Neural crest cell (in vitro differentiated cells): Measurements from ENCODE around the gene USP30. TPM values are rescaled to one million over a fixed set of nuclear protein-coding genes. Genes with fewer than 3 reads are reported as not detected.
A peak's percentile ranks its signal among the peaks of the same experiment; 100 is the strongest.

Experiments used
- DNase-seq: peaks from one replicate; pipeline ENCODE4 v3.0.0; 2021; ENCODE audit warnings: low read depth, mixed read lengths, low spot score
- H3K27ac Mint-ChIP-seq: one replicate; pipeline ENCODE4 v1.8.0; 2021; ENCODE audit warnings: mild to moderate bottlenecking, mixed read lengths; ENCODE audit not compliant: unreplicated experiment
- H3K27me3 Mint-ChIP-seq: 2 replicates; pipeline ENCODE4 v1.8.0; 2021; ENCODE audit warnings: low read depth, mild to moderate bottlenecking, mixed read lengths
- H3K36me3 Mint-ChIP-seq: 2 replicates; pipeline ENCODE4 v1.8.0; 2021; ENCODE audit warnings: low read depth, mild to moderate bottlenecking, mixed read lengths
- H3K4me1 Mint-ChIP-seq: 2 replicates; pipeline ENCODE4 v1.8.0; 2021; ENCODE audit warnings: mixed read lengths
- H3K4me3 Mint-ChIP-seq: one replicate; pipeline ENCODE4 v1.8.0; 2021; ENCODE audit warnings: mild to moderate bottlenecking, mixed read lengths
- H3K9me3 Mint-ChIP-seq: 2 replicates; pipeline ENCODE4 v1.8.0; 2021; ENCODE audit warnings: mixed read lengths
- total RNA-seq: library from RNA; stranded (reverse); gene quantifications from 2 replicates; pipeline ENCODE4 v1.2.1, GENCODE V29; 2021
- TF ChIP-seq, protein P1 (sequence below): fragments of 200-600 bp; sonication (generic); conservative IDR thresholded peaks from 2 replicates; pipeline ENCODE4 v1.5.0; 2021; ENCODE audit warnings: antibody characterized with exemption, mild to moderate bottlenecking

The USP30 gene
- total RNA-seq, 1 donor from 2014 or later = 20.9 TPM

DNA sequence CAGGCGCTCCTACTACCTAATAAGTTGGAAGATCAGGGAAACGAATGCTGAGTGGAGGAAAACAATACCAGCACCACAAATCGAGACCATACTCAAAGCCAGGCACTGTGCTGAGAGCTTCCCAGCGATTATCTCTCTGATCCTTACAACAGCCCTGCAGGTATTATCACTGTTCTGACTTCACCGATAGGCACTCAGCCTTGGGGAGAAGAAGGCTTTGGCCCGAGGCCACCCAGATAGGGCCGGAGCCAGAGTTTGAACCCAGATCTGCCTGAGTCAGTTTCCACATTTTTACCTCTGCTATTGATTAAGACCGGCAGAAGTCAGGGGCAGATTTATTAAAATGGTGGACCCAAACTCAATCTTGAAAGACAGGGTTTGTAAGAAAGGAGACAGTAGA is 36.4 kb upstream of the USP30 start:
- H3K36me3 Mint-ChIP-seq = no peaks in the 10 kb centered on the region
- no peak for DNase-seq
- no peaks in the 10 kb centered on the region for H3K9me3 Mint-ChIP-seq
- no peak overlapping the region for H3K4me3 Mint-ChIP-seq
- peaks cover 53% of the 10 kb centered on the region for H3K27me3 Mint-ChIP-seq
- H3K4me1 Mint-ChIP-seq = peaks cover 5% of the 10 kb centered on the region
- TF ChIP-seq, protein P1, sequence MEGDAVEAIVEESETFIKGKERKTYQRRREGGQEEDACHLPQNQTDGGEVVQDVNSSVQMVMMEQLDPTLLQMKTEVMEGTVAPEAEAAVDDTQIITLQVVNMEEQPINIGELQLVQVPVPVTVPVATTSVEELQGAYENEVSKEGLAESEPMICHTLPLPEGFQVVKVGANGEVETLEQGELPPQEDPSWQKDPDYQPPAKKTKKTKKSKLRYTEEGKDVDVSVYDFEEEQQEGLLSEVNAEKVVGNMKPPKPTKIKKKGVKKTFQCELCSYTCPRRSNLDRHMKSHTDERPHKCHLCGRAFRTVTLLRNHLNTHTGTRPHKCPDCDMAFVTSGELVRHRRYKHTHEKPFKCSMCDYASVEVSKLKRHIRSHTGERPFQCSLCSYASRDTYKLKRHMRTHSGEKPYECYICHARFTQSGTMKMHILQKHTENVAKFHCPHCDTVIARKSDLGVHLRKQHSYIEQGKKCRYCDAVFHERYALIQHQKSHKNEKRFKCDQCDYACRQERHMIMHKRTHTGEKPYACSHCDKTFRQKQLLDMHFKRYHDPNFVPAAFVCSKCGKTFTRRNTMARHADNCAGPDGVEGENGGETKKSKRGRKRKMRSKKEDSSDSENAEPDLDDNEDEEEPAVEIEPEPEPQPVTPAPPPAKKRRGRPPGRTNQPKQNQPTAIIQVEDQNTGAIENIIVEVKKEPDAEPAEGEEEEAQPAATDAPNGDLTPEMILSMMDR = no peak
- H3K27ac Mint-ChIP-seq = no peak overlapping the region

DNA sequence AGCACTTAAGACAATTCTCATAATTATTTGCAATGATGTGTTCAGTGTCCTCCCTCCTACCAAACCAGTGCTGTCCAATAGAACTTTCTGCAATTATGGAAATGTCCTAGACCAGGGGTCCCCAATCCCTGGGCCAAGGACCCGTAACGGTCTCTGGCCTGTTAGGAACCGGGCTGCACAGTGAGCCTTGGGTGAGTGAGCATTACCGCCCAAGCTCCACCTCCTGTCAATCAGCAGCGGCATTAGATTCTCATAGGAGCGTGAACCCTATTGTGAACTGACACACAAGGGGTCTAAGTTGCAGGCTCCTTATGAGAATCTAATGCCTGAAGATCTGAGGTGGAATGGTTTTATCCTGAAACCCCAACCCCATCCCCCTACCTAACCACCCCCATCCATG is 35.4 kb upstream of the USP30 start:
- no peak overlapping the region for H3K4me3 Mint-ChIP-seq
- no peaks in the 10 kb centered on the region for H3K36me3 Mint-ChIP-seq
- H3K9me3 Mint-ChIP-seq = no peaks in the 10 kb centered on the region
- TF ChIP-seq, protein P1 = no peak
- no peak overlapping the region for H3K27ac Mint-ChIP-seq
- H3K27me3 Mint-ChIP-seq = peaks cover 44% of the 10 kb centered on the region
- no peak for DNase-seq
- H3K4me1 Mint-ChIP-seq = peaks cover 7% of the 10 kb centered on the region

DNA sequence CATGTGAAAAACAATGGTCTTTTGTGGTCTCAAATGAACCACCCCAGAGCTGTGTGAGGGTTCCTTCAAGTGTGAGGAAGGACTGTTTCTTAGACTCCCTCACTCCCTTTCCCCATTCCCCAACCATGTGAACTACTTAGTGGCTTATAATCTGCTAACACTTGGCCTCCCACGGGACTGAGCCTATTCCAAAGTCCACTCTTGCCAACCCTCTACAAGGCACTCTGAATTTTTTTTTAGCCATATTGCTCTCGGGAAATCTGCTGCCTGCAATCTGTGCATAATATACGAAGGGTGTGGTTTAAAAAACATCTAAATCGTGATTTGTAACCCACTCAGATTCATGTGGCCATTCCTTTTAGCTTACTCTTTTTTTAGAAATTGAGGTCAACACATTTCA is 34.1 kb upstream of the USP30 start:
- Mint-ChIP-seq H3K4me1 (peaks cover 7% of the 10 kb centered on the region), H3K36me3 (no peaks in the 10 kb centered on the region), H3K27ac (no peak overlapping the region), H3K9me3 (no peaks in the 10 kb centered on the region), H3K27me3 (peaks cover 39% of the 10 kb centered on the region), H3K4me3 (no peak overlapping the region)
- TF ChIP-seq, protein P1 = no peak
- DNase-seq = no peak

DNA sequence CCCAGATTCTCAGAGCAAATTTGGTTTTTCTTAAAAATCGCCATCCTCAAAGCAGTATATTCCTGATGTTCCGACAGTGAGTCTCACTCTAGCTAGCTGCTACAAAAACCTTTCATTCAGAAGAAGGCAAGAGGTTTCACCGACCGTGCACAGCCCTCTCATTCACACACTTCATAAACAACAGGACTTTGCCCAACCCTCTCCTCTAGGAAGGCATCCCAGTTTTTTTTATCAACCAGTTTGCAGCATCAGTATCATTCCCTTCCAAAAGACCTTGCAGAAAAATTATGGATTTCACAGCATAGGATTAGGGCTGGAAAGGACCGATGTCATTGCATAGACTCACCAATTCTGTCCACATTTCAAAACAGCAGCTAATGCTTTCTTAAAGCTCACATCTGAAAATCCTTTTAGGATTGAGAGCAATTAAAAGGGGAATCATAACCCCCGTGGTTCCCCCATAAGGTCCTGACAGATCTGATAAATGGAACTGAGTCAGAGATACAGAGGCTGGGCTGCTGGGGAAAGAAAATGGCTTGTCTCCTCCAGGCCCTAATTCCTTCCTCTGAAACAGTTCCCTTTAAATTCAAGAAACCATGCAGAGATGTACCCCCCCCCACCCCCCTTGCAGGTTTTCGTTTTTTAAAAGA is 32.1 kb upstream of the USP30 start:
- peak overlapping the region; percentile 44 for H3K4me3 Mint-ChIP-seq
- no peaks in the 10 kb centered on the region for H3K36me3 Mint-ChIP-seq
- no peaks in the 10 kb centered on the region for H3K9me3 Mint-ChIP-seq
- H3K27ac Mint-ChIP-seq = no peak overlapping the region
- peaks cover 26% of the 10 kb centered on the region for H3K27me3 Mint-ChIP-seq
- TF ChIP-seq, protein P1 = no peak
- no peak for DNase-seq
- peaks cover 7% of the 10 kb centered on the region for H3K4me1 Mint-ChIP-seq

DNA sequence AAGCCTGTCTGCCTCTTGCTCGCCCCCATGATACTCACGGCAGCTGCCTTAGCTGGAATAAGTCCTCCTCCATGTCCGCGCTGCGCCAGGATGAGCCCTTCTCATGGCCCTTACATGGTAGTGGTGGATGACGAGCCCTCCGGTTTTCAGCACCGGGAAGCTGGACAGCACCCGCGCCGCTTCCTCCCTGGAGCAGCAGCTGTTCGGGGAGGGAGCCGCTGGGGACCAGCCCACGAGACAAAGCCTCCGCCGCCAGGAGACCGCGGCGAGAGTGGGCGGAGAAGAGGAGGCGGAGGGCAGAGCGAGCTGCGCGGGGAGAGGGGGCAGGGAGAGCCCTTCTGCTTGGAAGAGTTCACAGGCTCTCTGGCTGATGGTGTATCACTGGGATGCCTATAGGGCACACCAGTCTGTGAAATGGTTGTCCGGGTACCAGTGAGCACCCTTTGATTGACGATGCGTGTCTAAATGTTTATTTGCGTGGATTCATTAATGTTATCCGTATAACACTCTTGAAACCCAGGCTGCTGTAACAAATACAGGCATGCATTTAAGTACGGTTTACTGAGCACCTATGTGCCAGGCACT is 31.5 kb upstream of the USP30 start, which contains the start of gene SVOP:
Gene SVOP, minus strand, starts transcription at position 273 of the 585 bp plus-strand sequence. Its CDS starts 200 bp downstream, at position 73.
- TF ChIP-seq, protein P1 = no peak
- peak; percentile 92 for DNase-seq
- no peak within 1 kb of the TSS for H3K27ac Mint-ChIP-seq
- H3K27me3 Mint-ChIP-seq = peaks cover 26% of the 10 kb centered on the region
- H3K4me1 Mint-ChIP-seq = peaks cover 7% of the 10 kb centered on the region
- no peaks in the 10 kb centered on the region for H3K36me3 Mint-ChIP-seq
- peak within 1 kb of the TSS; percentile 44 for H3K4me3 Mint-ChIP-seq
- H3K9me3 Mint-ChIP-seq = no peaks in the 10 kb centered on the region
